Measurements from ENCODE around the gene BTAF1.

The BTAF1 gene

DNA sequence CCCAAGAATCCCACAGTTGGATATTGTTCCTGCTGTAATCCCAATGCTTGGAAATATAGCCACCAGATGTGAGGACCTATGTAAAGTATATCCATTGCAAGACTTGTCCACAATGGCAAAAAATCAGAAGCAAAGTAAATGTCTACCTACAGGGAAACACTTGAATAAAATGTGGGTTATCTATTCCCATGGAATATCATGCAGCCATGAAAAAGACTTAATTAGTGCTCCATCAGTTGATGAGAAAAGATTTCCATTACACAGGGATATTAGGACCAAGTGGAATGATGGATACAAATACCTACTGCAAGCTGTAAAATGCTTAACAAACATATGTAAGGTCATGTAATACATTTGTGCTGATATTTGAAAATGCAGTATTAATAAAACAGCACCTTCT, 131.2 kb downstream of the BTAF1 start:
- no peak for DNase-seq

DNA sequence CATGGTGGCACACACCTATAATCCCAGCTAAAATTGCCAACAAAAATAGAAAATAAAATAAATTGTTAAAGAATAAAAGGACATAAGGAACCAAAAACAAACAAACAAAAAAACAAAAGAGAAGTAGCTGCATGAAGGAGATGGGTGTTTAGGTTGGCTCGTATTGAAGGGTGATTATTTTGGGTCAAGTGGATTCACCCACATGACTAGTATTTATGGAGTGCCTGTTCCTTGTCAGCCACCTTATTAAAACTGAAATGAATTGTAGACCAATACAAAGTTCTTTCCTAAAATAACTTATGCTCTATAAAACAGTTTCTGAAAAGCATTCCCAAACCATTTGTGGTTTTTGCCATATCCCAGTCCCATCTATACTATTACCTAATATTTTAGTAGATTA, 138.7 kb downstream of the BTAF1 start:
- DNase-seq = no peak

DNA sequence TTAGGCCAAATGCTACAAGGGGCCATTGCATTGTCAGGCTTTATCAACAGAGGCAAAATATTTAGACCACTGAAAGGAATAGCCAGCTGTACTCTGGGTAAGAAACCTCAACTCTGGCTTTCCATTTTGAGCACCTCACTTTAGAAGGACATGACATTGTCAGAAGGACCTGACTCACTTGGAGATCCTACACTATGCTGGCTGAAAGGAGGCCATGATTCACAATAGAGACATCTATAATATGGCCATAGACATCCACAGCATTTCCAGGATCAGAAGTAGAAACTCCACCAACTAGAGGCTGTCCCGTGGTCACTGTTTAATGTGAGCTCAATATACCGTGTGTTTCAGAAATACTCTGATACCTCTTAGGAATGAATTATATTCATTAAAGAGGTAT, 140.9 kb downstream of the BTAF1 start:
- no peak for DNase-seq

DNA sequence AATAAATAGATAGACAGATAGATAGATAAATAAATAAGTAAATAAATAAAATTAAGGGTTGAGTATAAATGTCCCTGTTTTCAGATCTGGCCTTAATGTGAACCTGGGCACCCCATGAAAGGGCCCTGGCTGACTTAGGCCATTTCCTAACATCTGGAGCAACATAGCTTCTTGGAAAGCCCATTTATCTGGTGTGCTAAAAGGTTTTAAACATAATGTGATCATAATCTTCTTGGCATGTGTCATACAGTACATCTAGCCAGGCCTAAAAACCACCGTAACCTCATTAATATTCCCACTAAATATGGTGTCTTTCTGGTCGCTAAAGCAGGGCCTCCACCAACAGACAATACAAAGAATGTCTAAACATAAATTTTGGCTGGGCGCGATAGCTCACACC, 142.8 kb downstream of the BTAF1 start:
- no peak for DNase-seq

DNA sequence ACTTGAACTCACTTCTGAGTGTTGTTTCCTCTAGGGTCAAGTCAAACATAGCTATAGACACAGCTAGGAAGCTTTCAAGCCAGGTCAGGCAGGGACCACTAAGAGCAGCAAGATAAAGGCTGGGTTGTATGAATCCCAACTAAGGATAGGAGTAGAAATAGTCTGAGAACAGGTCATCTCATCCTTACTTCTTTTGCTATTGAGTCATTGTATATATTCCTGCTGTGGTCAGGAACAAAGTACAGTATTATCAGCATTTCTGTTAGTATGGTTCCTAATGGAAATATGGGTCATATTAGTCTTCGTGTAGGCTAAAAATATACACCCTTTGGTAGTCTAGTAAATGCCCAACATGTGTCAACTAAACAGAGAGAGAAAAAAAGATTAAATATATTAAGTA, 145.3 kb downstream of the BTAF1 start:
- DNase-seq = no peak

DNA sequence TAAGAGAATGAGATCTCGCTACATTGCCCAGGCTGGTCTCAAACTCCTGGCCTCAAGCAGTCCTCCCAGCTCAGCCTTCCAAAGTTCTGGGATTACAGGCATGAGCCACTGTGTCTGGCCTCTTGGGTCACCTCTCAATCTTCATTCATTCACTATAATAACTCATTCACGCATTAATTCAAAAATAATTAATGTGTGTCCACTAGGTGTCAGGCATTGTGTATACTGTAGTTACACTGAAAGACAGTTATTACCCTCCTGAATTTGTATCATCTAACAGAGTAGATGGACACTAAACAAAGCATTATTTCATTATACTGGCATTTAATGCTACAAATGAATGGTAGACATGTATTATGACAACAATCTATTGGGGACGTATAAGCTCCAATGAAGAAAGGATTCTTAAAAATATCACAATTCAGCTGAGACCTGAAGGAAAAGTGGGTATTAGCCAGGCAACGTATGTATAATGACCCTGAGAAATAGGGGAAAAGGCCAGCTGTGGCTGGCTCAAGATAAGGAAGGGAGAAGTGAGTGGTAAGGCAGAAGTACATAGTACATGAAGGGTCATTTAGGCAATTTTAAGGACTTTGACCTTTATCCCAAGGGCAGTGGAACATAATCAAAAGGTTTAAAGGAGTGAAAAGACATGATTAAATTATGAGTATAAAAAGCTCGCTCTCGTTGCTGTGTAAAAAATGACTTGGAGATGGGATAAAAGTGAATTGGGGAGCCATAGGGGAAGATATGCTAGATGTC, 150.7 kb downstream of the BTAF1 start:
- DNase-seq = no peak

DNA sequence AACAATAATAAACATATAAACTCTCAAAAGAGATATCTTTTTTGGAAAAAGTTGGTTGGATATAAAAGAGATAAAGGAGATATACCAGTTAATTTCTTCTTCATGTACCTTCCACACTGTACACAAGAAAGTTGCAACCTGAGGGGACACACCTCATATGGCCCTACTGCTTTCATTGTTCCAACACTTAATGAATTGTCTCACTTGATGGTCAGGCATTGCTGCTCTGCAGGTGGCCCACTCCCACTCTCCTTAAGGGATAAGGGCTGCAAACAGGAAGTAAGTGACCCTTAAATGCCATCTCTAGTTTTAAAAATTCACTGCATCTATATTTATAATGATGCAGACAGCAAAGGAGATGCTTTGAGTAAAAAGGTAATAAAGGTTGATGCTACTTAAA, 152.3 kb downstream of the BTAF1 start:
- no peak for DNase-seq

DNA sequence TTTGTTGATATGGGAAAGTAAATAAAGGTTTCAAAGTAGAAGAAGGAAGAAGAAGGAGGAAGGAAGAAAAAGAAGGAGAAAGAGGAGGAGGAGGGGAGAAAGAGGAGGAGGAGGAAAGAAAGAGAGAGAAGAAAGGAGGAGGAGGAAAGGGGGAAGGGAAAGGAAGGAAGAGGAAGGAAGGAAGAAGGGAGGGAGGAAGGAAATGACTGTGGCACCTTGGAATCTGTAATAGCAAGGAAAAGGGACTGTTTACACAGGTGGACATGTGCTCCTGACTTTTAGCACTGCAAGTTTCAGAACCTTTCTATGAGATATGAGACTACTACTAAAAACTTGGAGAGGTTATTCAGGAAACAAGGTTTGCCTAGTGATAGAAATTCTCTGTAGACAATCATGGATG, 153.2 kb downstream of the BTAF1 start:
- no peak for DNase-seq

DNA sequence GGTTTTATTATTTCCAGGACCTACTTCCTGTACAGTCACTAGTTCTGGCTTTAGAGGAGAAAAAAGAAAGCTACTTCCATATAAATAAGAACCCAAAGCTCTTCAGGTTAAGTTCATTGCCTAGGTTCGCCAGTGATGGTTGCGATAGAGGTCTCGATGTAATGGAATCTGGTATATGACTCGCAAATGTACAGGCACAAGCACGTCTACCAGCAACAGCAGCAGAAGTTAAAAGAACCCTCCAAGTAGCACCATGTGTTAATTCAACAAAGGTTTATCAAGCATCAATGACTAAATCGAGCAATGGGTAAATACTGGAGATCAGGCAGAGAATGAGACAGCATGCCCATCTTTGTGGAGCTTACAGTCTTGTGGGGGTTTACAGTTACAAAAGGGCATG, 155.4 kb downstream of the BTAF1 start:
- no peak for DNase-seq
